ENCODE measurements around the gene NEDD4L.
A peak's percentile ranks its signal among the peaks of the same experiment; 100 is the strongest.

Gene NEDD4L

DNA sequence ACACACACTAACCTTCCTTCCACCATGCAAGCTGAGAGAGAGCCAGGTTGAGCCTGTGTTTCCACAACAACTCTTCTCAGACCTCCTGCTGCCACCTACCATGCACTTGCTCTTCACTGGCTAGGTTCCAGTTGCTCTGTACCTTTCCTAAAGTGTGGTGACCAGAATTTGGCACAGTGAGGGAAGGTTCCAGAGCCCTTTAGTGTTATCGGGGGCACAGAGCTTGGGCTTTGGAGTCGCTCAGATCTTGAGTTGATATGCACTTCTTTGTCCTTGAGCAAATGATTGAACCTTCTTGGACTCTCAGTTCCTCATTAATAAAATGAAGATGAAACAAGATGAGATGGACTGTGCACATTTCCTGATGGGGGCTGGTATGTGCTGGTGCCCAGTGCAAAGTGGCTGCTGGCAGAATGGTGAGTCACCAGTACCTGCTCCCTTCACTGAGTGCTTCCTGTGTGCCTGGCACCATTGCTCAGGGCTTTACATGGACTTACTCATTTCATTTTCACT lies 47.1 kb downstream of the NEDD4L start:
- no peak for DNase-seq

DNA sequence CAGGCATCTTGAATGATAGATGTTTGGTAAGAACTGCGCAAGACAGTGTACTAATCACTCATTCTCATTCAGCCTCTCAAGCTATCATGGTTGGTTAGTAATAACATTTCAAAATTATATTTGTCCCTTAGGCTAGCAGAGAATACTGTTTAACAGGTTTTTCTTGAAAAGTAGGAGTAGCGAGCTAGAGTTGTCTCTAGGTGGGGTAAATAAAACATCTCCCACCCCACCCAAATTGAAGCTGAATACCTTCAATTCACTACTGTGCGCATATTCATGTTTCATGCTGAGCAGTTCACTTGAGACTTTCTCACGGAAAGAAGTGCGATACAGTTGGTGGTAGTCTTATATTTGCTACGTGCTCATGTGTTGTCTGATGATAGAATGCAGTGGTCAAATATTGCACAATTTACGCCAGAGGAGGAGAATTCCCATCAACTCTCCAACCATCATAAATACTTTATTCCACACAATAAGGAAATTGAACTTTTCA lies 49.3 kb downstream of the NEDD4L start:
- DNase-seq: no peak

DNA sequence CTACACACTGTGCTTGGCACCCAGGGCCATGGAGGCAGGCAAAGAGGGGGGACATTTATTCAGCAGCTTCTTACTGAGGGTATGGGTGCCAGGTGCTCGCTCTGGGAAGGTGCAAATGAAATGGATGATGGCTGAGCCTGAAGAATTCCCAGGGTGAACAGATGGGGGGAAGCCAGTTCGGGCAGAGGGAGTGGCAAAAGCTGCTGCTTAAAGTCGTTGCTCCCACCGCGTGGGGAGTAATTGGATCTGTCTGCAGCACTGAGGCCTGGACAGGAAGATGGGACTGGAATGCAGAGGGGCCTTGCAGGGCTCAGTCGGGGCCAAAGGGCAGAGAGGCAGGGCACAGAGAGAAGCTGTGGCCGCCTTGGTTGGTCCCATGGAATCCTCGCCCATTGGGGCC lies 51.2 kb downstream of the NEDD4L start:
- DNase-seq: no peak

DNA sequence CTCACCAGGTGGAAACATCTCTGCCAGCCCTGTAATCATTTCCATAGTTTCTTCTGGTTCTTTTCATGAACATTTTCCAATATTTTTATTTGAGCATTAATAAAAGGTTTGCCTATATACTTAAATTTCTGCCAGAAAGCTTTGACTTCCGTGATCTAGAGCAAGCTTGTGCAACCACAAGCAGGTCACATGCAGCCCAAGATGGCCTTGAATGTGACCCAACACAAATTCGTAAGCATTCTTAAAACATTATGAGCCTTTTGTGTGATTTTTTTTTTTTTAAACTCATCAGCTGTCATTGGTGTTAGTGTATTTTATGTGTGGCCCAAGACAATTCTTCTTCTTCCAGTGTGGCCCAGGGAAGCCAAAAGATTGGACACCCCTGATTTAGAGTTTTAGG lies 51.6 kb downstream of the NEDD4L start:
- no peak for DNase-seq

DNA sequence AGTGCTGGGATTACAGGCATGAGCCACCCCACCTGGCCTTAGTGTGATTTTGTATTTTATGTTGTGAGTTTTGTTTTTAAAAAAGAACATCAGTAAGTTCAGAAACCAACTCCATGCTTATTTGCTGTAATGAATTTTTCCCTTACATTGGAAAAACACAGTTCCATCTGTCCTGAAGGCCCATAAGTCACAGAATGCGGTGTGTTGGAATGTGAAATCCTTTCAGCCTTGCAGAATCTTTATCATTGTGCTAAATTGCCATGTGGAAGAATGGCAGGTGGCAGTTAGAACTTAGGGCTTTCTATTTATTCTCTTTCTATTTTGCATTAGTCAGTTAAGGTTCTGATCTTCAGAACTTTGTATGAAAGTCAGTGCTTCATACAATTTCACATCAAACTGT lies 52.6 kb downstream of the NEDD4L start:
- no peak for DNase-seq

DNA sequence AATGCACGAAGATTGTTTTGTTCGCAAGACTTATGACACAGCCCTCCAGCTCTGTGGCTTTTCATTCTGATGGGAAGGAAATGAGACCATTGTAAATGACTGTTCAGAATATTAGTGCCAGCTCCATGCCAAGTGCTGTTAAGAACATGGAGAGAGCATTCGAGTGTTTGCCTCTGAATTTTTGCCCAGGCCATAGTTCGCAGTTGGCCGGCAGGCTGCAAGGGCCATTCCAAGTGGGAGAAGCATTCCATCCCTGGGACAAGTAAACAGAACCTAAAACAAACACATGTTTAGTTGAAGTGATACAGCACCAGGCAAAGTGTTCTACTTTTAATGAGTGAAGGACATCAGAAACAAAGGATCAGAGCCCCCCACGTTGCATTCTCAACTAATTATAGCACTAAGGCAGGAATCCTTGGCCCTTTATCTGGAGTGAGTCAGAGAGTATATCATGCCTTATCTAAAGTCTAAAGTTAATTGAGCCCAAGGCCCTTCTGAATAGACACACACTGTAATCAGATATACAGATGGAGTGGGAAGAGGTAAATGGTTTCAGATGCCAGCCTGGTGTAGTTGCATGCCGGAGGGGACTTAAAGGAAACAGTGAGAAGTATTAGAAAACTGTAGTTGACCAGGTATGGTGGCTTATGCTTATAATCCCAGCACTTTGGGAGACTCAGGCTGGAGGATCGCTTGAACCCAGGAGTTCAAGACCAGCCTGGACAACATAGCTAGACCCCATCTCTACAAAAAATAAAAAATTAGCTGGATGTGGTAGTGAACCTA lies 53.3 kb downstream of the NEDD4L start:
- peak in 1 of 51 donors; percentile 9 for DNase-seq

DNA sequence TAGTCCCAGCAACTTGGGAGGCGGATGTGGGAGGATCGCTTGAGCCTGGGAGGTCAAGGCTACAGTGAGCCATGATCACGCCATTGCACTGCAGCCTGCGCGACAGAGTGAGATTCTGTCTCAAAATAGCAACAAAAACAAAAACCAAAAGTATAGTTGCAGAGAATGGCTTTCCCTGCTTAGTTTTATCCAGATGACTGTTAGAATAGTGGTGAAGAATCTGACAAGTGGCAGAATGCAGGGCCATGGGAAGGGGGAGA lies 53.8 kb downstream of the NEDD4L start:
- no peak for DNase-seq

DNA sequence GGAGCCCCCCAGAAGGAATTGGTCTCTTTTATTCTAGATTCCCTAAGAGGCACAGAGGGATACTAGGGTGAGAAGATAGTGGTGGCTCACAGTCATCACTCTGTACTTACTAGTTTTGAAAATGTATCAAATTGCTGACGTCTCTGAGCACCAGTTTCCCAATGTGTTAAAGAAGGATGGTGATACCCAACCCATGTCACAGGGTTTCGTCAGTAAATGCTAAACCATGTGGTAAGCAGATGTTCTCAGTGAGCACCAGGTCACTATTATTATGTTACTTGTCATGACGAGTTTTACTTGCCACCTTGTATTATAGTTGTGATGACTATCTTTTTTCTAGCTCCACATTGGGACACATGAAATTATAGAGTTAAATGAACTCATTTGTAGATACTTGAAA lies 54.7 kb downstream of the NEDD4L start:
- no peak for DNase-seq

DNA sequence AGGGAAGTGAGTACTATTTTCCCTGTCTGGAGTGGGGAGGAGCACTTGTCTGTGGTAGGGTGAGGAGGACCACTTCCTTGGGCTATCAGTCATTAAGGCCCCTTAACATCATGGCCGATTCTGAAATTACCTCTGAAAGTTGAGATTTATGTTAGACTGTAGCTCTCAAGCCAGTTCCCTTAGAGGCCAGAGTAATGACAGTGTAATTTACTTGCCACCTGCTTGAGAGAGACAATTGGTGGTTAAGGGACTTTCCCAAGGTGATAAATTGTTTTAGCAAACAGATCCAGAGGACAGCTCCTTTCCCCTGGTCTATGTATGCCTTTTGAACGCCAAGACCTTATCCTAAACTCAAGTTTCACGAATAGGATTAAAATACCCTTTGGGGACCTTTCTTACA lies 56.1 kb downstream of the NEDD4L start:
- DNase-seq: no peak

DNA sequence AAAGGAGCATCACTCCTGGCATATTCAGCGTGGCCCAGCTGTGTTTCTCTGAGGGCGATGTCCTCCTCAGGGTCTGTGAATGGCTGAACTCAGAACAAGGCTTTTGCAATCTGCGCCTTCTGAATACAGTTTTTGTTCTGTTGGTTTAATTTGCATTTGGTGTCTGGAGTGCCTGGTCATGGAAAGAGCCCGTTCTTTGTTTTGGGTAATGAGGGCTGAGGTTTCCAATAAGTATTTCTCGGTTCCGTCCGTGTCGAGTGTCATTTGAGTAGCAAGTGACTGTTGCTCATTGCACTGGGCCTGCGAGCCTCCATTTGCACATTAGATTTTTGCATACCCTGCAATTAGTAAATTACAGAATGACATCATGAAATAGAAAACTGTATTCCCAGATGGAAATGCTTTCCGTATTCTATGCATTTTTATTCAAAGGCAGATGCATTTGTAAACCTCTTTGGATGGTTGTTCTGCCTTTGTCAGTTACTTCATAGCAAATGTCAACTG lies 57.3 kb downstream of the NEDD4L start:
- peak in 39 of 51 donors; percentile 3 to 90 (median 57) for DNase-seq

DNA sequence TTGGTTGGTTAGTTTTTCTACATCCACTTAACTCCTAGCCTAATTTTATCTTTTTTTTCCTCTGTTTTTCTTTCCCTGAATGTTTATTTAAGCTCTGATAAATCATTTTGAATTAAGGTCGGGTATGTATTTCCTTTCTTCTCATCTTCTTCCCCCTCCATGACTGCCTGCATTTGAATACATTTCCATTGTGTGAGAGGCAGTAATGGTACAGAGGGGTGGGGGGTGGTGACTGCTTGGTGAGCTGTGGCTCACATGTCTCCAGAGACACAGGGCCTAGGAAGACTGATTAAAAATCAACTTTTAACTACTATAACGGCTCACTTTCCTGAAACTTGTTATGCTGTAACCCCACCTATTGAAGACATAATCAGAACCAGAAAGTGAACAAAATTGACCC lies 58.0 kb downstream of the NEDD4L start:
- peak in 1 of 51 donors; percentile 25 for DNase-seq

DNA sequence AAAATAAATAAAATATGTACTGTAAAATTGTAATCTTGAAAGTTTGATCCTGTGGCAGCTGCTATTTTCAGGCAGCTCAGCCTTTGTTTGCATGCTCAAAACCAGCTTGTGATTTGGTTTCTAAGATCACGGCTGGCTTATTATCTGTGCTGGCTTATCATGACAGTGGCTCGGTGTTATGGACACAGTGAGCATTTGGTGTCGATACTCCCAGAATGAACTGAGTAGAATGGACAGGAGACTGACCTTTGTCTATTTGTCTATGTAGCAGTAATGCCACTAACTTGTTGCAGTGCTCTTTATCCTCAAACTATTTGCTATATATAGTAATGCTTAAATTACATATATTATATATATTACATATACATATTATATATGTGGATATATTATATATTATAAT lies 58.8 kb downstream of the NEDD4L start:
- DNase-seq: no peak

DNA sequence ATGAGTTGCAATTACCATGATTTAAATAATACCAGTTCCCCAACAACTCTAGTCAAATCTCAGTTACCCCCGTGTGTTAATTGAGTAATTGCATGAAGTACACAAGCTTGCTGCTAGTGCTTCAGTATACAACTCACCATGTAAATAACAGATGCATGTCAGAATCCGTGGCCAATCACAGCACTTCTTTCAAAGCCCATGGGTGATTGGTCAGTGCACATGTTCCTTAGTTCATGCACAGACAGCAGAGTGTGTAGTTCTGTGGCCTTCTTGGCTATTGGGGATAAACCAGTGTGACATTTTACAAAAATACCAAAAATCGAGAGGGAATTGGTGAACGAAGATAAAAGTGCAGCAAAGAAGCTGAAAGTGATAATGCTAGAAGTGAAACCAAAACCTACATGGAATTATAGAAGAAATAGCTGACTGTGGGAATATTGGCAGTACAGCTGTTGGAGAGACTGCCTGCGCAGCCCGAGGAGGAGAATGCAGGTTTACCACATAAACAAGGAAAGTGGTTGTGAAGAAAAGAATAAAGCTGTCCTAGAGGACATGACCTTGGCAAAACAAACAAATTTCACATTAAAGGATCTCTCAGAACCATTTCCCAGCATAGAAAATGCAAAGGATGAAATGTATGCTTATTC lies 59.4 kb downstream of the NEDD4L start:
- DNase-seq: peak in 3 of 51 donors; percentile 4 to 23 (median 14)

DNA sequence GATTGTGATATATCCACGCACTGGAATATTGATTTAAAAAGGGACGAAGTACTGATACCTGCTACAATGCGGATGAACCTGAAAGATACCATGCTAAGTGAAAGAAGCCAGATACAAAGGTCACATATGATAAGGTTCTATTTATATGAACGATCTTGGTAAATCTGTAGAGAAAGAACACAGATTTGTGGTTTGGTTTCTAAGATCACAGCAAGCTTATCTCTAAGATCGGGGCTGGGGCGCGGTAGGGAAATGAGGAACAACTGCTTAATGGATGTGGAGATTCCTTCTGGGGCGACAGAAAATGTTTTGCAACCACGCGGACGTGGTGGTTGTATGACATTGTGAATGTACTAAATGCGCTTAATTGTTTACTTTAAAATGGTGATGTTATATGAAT lies 60.1 kb downstream of the NEDD4L start:
- no peak for DNase-seq

DNA sequence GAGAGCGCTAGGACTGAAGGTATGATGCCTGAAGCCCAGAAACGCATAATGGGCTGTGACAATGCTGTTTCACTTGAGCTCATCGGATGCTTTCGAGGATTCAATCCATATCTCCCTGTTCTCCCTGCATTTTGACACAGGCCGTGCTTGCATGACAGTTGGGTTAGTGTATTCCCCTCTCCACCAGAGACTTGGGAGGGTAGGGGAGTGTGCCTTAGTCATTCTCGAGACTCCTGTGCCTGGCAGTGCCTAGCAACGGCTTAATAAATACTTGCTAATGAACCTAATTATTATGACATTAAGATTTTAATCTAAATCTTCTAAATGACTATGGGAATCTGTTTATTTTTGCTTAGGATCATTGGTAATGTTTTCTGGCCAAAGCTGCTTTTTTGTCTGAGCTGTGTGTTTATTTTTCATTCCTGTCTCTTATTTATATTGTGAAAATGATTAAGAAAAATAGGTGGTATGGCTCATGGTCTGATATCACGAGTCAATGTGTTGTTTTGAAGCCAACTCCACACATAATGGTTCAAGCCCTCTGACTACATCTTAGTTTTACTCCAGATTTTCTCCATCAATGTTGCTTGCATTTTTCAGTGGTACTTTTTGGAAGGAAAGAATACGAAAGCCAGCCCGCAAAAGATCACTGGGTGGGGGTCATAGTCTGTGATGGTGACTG lies 61.3 kb downstream of the NEDD4L start:
- DNase-seq: peak in 3 of 51 donors; percentile 3 to 26 (median 19)

DNA sequence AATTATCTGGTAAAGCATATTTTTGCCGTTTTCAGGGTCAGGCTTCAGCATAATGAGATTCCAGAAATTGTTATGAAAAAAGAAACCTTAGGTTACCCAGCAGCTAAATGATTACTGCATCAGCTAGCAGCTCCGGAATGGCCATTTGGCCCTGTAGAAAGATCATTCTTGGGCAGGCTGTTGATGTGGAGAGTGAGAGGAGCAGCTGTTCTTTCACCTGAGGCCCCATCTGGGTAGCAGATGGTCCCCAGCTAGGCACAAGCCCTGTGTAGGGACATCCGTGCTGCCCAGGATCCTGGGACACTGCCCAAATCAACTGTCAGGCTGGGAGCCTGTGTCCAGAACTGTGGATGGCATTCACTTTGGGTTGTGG lies 61.8 kb downstream of the NEDD4L start:
- peak in 1 of 51 donors; percentile 11 for DNase-seq

DNA sequence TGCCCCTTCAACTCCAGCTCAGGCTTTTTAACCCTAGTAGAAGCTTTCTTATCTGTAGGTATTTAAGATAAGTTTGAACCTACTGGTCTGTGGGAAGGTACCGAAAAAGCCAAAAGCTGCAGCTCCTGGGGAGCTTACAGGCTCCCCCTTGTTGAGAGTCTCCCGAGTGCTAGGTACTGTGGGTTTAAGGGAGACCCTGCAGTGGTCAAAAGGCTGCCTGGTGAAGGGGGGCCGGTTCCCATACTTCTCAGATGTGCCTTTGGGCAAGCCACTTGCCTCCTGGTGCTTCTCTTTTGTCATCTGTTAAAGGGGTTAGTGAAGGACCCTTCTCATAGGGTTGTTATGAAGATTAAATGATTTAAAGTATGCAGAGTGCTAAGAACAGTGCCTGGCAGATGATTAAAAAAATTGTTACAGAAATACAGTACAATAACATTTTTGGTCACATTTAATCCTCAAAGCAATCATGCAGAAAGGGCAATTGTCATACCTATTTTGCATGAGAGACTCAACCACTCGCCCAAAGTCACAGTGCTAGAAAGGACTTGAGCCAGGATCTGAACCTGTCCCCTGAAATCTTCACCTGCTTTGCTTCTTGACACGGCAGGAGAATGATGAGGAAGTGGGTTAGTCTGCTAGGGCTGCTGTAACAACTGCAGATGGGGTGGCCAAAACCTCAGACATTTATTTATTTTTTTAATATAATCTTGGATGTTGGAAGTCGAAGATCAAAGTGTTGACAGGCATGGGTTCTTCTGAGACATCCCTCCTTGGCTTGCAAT lies 62.5 kb downstream of the NEDD4L start:
- DNase-seq: no peak

DNA sequence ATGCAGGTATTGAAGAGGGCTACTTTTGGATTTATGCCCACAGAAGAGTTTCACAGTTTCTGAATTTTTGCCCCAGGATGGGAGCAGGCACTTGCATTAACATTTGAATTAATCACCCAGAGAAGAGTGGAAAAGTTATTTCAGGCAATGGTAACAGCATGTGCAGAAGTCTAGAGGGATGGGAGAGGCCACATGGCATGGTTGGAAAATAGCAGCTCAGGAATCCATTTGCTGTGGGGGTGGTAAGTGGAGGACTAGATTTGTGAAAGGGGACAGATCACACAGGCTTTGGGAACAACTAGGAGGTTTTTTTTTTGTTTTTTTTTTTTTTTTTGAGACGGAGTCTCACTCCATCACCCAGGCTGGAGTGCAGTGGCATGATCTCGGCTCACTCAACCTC lies 65.2 kb downstream of the NEDD4L start:
- no peak for DNase-seq

DNA sequence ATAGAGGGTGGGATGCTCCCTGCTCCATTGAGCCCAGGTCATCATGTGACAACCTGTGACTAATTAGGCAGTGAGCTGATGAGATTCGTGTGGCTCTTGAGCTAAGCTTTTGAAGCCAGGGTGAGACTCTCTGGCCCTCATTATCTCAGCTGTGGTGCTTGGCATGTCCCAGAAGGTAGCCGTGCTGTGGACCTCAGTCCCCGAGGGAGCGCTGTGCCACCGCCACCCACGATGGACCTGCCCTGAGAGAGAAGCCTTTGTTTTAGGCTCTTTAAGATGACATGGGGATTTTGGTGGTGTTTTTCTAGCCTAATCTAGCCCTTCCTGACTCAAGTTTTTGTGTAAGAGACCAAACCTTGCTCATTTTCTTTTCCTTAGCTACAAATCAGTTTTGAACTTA lies 66.4 kb downstream of the NEDD4L start:
- no peak for DNase-seq

DNA sequence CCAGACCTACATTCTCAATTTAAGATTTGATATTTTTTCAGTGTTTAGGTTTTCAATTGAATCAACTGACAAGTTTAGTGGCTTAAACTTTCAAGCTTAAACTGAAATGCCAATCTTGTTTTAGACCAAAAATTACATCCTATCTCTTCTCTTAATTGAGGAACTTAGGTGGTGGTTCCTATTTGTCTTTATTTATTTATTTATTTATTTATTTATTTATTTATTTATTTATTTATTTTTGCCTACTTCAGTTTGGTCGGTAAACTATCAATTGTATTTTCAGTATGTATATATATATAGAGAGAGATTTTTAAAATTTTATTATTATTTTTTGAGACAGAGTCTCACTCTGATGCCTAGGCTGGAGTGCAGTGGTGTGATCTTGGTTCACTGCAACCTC lies 68.1 kb downstream of the NEDD4L start:
- no peak for DNase-seq

DNA sequence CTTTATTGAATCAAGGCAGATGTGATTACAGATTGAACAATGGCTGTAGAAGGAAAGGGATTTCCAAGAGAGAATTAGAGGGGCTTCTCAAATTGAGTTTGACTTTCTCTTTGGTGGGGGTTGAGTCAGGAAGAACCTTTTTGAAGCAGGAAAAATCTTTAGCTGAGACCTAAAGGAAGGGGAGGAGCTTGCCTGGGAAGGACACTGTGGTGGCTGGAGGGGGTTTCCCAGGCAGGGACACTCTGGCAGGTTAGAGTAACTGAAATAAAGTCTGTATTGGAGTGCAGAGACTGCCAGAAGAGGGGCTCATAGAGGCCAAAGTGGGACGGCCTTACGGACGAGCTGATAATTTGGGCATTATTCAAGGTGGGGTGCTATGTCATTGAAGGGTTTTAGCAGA lies 69.3 kb downstream of the NEDD4L start:
- DNase-seq: no peak

DNA sequence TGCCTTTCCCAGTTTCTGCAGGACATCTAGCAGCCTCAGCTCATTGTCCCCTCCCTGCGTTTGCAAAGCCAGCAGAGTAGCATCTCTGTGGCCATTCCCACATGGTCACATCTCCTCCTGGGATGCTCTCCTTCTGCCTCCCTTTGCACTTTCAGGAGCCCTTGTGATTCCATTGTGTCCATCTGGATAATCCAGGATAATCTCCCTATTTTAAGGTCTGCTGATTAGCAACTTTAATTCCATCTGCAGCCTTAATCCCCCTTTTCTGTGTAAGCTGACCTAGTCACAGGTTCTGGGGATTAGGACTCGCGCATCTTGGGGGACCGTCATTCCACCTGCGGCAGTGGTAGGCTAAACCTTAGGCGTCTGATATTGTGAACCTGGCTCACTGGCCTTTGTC lies 70.7 kb downstream of the NEDD4L start:
- no peak for DNase-seq

Data from hypothalamus (tissue), 51 donors.